ENCODE data around the gene MRRF.
"Not testable (repeated sequence)": the region's sequence is repeated elsewhere in the genome, so short reads cannot be mapped to it uniquely, and the experiment has no call there.

MRRF gene

GRCh38 chr9:122327175-122327574, 62.5 kb downstream of the MRRF start:
- no peak overlapping the region for H3K4me2 ChIP-seq (ENCODE audit: low read depth, low read length, poor library complexity, severe bottlenecking)
- no peak overlapping the region for H2AFZ ChIP-seq (ENCODE audit: low read length)
- no peaks in the 10 kb centered on the region for H3K27me3 ChIP-seq (ENCODE audit: insufficient read depth, low read length, poor library complexity, severe bottlenecking)
- peaks cover 21% of the 10 kb centered on the region; the same call in 1 of the 2 replicates for H3K36me3 ChIP-seq (ENCODE audit: insufficient read depth, low read length)
- H3K4me1 ChIP-seq (ENCODE audit: insufficient read depth, low read length, poor library complexity, severe bottlenecking): peaks cover 14% of the 10 kb centered on the region
- H3K9me3 ChIP-seq (ENCODE audit: insufficient read depth, low read depth, low read length): no peaks in the 10 kb centered on the region
- TF ChIP-seq CTCF (conservative IDR thresholded peaks at IDR 0.05; ENCODE audit: low read length) (no peak), EZH2phosphoT487 (IDR thresholded peaks at IDR 0.05; ENCODE audit: borderline replicate concordance) (no peak)
- H3K9ac ChIP-seq (ENCODE audit: low read depth, low read length, poor library complexity, severe bottlenecking): no peak overlapping the region
- no peak overlapping the region for H3K4me3 ChIP-seq (ENCODE audit: low read length, poor library complexity, severe bottlenecking)
- H3K9me2 ChIP-seq (replicated peaks; ENCODE audit: low read depth, low read length): no peaks in the 10 kb centered on the region
- no peaks in the 10 kb centered on the region for H3K79me2 ChIP-seq (ENCODE audit: insufficient read depth, low read length)
- H3F3A ChIP-seq (ENCODE audit: low read depth): no peaks in the 10 kb centered on the region
- H4K20me1 ChIP-seq (ENCODE audit: insufficient read depth, low read length, poor library complexity, severe bottlenecking): no peaks in the 10 kb centered on the region

GRCh38 chr9:122329597-122329996, 64.9 kb downstream of the MRRF start:
- no peaks in the 10 kb centered on the region for H3K9me3 ChIP-seq (ENCODE audit: insufficient read depth, low read depth, low read length)
- H3K36me3 ChIP-seq (ENCODE audit: insufficient read depth, low read length): no peaks in the 10 kb centered on the region
- peaks cover 22% of the 10 kb centered on the region for H3K4me1 ChIP-seq (ENCODE audit: insufficient read depth, low read length, poor library complexity, severe bottlenecking)
- no peaks in the 10 kb centered on the region for H3K9me2 ChIP-seq (replicated peaks; ENCODE audit: low read depth, low read length)
- no peaks in the 10 kb centered on the region for H3F3A ChIP-seq (ENCODE audit: low read depth)
- no peak overlapping the region for H2AFZ ChIP-seq (ENCODE audit: low read length)
- H3K4me3 ChIP-seq (ENCODE audit: low read length, poor library complexity, severe bottlenecking): no peak overlapping the region
- H3K27me3 ChIP-seq (ENCODE audit: insufficient read depth, low read length, poor library complexity, severe bottlenecking): no peaks in the 10 kb centered on the region
- no peaks in the 10 kb centered on the region for H4K20me1 ChIP-seq (ENCODE audit: insufficient read depth, low read length, poor library complexity, severe bottlenecking)
- no peaks in the 10 kb centered on the region for H3K79me2 ChIP-seq (ENCODE audit: insufficient read depth, low read length)
- no peak for TF ChIP-seq EZH2phosphoT487 (IDR thresholded peaks at IDR 0.05; ENCODE audit: borderline replicate concordance)
- no peak for TF ChIP-seq CTCF (conservative IDR thresholded peaks at IDR 0.05; ENCODE audit: low read length)
- H3K4me2 ChIP-seq (ENCODE audit: low read depth, low read length, poor library complexity, severe bottlenecking): no peak overlapping the region
- no peak overlapping the region for H3K9ac ChIP-seq (ENCODE audit: low read depth, low read length, poor library complexity, severe bottlenecking)

DNA sequence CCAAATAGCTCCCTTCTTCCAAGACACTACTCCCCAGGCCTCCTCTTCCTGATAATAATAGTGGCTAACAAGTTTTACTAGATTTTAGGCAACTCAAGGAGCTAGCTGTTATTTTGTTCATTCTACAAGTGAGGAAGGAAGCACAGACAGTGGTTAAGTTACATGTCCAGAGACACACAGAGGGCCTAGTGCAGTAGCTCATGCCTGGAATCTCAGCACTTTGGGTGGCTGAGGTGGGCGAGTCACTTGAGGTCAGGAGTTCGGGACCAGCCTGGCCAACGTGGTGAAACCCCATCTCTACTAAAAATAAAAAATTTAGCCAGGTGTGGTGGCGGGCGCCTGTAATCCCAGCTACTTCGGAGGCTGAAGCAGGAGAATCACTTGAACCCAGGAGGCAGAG, 65.8 kb downstream of the MRRF start:
- not testable (repeated sequence) for H3K4me3 ChIP-seq (ENCODE audit: low read length, poor library complexity, severe bottlenecking); H3K9me2 ChIP-seq (replicated peaks; ENCODE audit: low read depth, low read length); H3K79me2 ChIP-seq (ENCODE audit: insufficient read depth, low read length); H4K20me1 ChIP-seq (ENCODE audit: insufficient read depth, low read length, poor library complexity, severe bottlenecking); H3K4me2 ChIP-seq (ENCODE audit: low read depth, low read length, poor library complexity, severe bottlenecking); H3K9ac ChIP-seq (ENCODE audit: low read depth, low read length, poor library complexity, severe bottlenecking); H2AFZ ChIP-seq (ENCODE audit: low read length); H3K9me3 ChIP-seq (ENCODE audit: insufficient read depth, low read depth, low read length); H3F3A ChIP-seq (ENCODE audit: low read depth); H3K27me3 ChIP-seq (ENCODE audit: insufficient read depth, low read length, poor library complexity, severe bottlenecking); H3K36me3 ChIP-seq (ENCODE audit: insufficient read depth, low read length)
- H3K4me1 ChIP-seq (ENCODE audit: insufficient read depth, low read length, poor library complexity, severe bottlenecking): peaks cover 22% of the 10 kb centered on the region

GRCh38 chr9:122331523-122331927, 66.8 kb downstream of the MRRF start:
- Histone ChIP-seq H2AFZ (ENCODE audit: low read length) (no peak overlapping the region), H3K4me2 (ENCODE audit: low read depth, low read length, poor library complexity, severe bottlenecking) (peak overlapping the region; percentile 40), H3K36me3 (ENCODE audit: insufficient read depth, low read length) (no peaks in the 10 kb centered on the region), H3K79me2 (ENCODE audit: insufficient read depth, low read length) (no peaks in the 10 kb centered on the region), H3K9ac (ENCODE audit: low read depth, low read length, poor library complexity, severe bottlenecking) (peak overlapping the region; percentile 54), H3K4me1 (ENCODE audit: insufficient read depth, low read length, poor library complexity, severe bottlenecking) (peaks cover 22% of the 10 kb centered on the region), H3K9me2 (replicated peaks; ENCODE audit: low read depth, low read length) (no peaks in the 10 kb centered on the region), H3K4me3 (ENCODE audit: low read length, poor library complexity, severe bottlenecking) (no peak overlapping the region), H4K20me1 (ENCODE audit: insufficient read depth, low read length, poor library complexity, severe bottlenecking) (no peaks in the 10 kb centered on the region), H3F3A (ENCODE audit: low read depth) (no peaks in the 10 kb centered on the region), H3K9me3 (ENCODE audit: insufficient read depth, low read depth, low read length) (no peaks in the 10 kb centered on the region), H3K27me3 (ENCODE audit: insufficient read depth, low read length, poor library complexity, severe bottlenecking) (no peaks in the 10 kb centered on the region)
- TF ChIP-seq EZH2phosphoT487 (IDR thresholded peaks at IDR 0.05; ENCODE audit: borderline replicate concordance) (no peak), CTCF (conservative IDR thresholded peaks at IDR 0.05; ENCODE audit: low read length) (no peak)
